ENCODE results near the gene ZNF433. TPM values are rescaled to one million over a fixed set of nuclear protein-coding genes. Genes with fewer than 3 reads are reported as not detected.
"Not testable (repeated sequence)": the region's sequence is repeated elsewhere in the genome, so short reads cannot be mapped to it uniquely, and the experiment has no call there.

The ZNF433 gene
- total RNA-seq, 1 donor from 2014 or later = 5.8 TPM

- H3K4me1 Mint-ChIP-seq = no peaks in the 10 kb centered on the region
- peaks cover 15% of the 10 kb centered on the region for H3K9me3 Mint-ChIP-seq
- no peak overlapping the region for H3K4me3 Mint-ChIP-seq
- no peak overlapping the region for H3K27ac Mint-ChIP-seq (ENCODE audit: unreplicated experiment)
- DNase-seq (ENCODE audit: low read depth, low spot score) = no peak
- no peaks in the 10 kb centered on the region for H3K27me3 Mint-ChIP-seq (ENCODE audit: low read depth)
- H3K36me3 Mint-ChIP-seq (ENCODE audit: low read depth) = peaks cover 45% of the 10 kb centered on the region
- no peak for TF ChIP-seq CTCF (conservative IDR thresholded peaks at IDR 0.05)
Measured at GRCh38 chr19:12000152-12000981, 35.1 kb downstream of the ZNF433 start.

GRCh38 chr19:11995174-11995573 lies 40.3 kb downstream of the ZNF433 start:
- no peak for DNase-seq (ENCODE audit: low read depth, low spot score)
- Mint-ChIP-seq H3K4me1 (no peaks in the 10 kb centered on the region), H3K27ac (ENCODE audit: unreplicated experiment) (no peak overlapping the region), H3K9me3 (peaks cover 12% of the 10 kb centered on the region), H3K36me3 (ENCODE audit: low read depth) (peaks cover 55% of the 10 kb centered on the region), H3K27me3 (ENCODE audit: low read depth) (no peaks in the 10 kb centered on the region), H3K4me3 (no peak overlapping the region)
- TF ChIP-seq CTCF (conservative IDR thresholded peaks at IDR 0.05) = no peak

GRCh38 chr19:11991921-11992320 lies 43.6 kb downstream of the ZNF433 start:
- not testable (repeated sequence) for H3K9me3 Mint-ChIP-seq; H3K4me3 Mint-ChIP-seq; DNase-seq (ENCODE audit: low read depth, low spot score); H3K27me3 Mint-ChIP-seq (ENCODE audit: low read depth); H3K27ac Mint-ChIP-seq (ENCODE audit: unreplicated experiment)
- H3K4me1 Mint-ChIP-seq = peaks cover 16% of the 10 kb centered on the region
- H3K36me3 Mint-ChIP-seq (ENCODE audit: low read depth) = peaks cover 35% of the 10 kb centered on the region

- Mint-ChIP-seq H3K27me3 (ENCODE audit: low read depth) (peaks cover 2% of the 10 kb centered on the region), H3K4me3 (peak overlapping the region; percentile 99), H3K27ac (ENCODE audit: unreplicated experiment) (no peak overlapping the region), H3K9me3 (peaks cover 2% of the 10 kb centered on the region), H3K36me3 (ENCODE audit: low read depth) (peaks cover 28% of the 10 kb centered on the region), H3K4me1 (peaks cover 16% of the 10 kb centered on the region)
- no peak for DNase-seq (ENCODE audit: low read depth, low spot score)
- TF ChIP-seq CTCF (conservative IDR thresholded peaks at IDR 0.05) = no peak
Measured at GRCh38 chr19:11989112-11989456, 46.4 kb downstream of the ZNF433 start.

- peak; percentile 93 for DNase-seq (ENCODE audit: low read depth, low spot score)
- H3K27ac Mint-ChIP-seq (ENCODE audit: unreplicated experiment) = peak overlapping the region; percentile 99
- peak overlapping the region; percentile 99 for H3K4me3 Mint-ChIP-seq
- peaks cover 16% of the 10 kb centered on the region for H3K4me1 Mint-ChIP-seq
- H3K27me3 Mint-ChIP-seq (ENCODE audit: low read depth) = peaks cover 2% of the 10 kb centered on the region
- peaks cover 20% of the 10 kb centered on the region for H3K36me3 Mint-ChIP-seq (ENCODE audit: low read depth)
- no peak for TF ChIP-seq CTCF (conservative IDR thresholded peaks at IDR 0.05)
- H3K9me3 Mint-ChIP-seq = peaks cover 2% of the 10 kb centered on the region
Measured at GRCh38 chr19:11987405-11988281, 47.8 kb downstream of the ZNF433 start.
